Tibial artery (tissue), 4 donors: ENCODE results near the gene VAPB.

Experiments
- DNase-seq, 2 donors: peaks; one replicate each; pipeline ENCODE4 v3.0.0-alpha.2; 2019
- H3K27ac ChIP-seq, 2 donors: fragments of 200-600 bp; sonication (generic) in 1 of 2; 1 replicate in 1 of 2; 2 replicates in 1 of 2; pipeline ENCODE4 v1.5.1; 2018 to 2019; ENCODE audit warnings: mild to moderate bottlenecking in 1 of 2
- H3K27me3 ChIP-seq, 2 donors: fragments of 200-600 bp; sonication (generic) in 1 of 2; one replicate each; pipeline versions ENCODE4 v1.5.1 to v1.6.0; 2016 to 2019
- H3K36me3 ChIP-seq, 3 donors: fragments of 200-600 bp; sonication (generic) in 2 of 3; one replicate each; pipeline ENCODE4 v1.5.1; 2016 to 2019; ENCODE audit warnings: mild to moderate bottlenecking in 2 of 3
- H3K4me1 ChIP-seq, 4 donors: fragments of 200-600 bp; sonication (generic) in 2 of 4; 1 replicate in 3 of 4; 2 replicates in 1 of 4; pipeline ENCODE4 v1.5.1; 2016 to 2019
- H3K4me3 ChIP-seq, 2 donors: fragments of 200-600 bp; sonication (generic) in 1 of 2; 1 replicate in 1 of 2; 2 replicates in 1 of 2; pipeline ENCODE4 v1.5.1; 2018 to 2019; ENCODE audit warnings: mild to moderate bottlenecking in 2 of 2
- H3K9me3 ChIP-seq, 3 donors: fragments of 200-600 bp; sonication (generic) in 1 of 3; one replicate each; pipeline ENCODE4 v1.5.1; 2016 to 2019
- intact Hi-C: fragments of 100-400 bp; cut with DNase I; formaldehyde crosslinking; loops from one replicate; pipeline ENCODE4 v1.15.0; 2023; ENCODE audit warnings: low total_unique reads
- TF ChIP-seq, protein P1 (sequence below), 2 experiments: fragments of 200-600 bp in 1 of 2; fragments of 450-650 bp in 1 of 2; IDR thresholded peaks; one replicate each; pipeline ENCODE4 v1.5.1; 2017 to 2019; ENCODE audit warnings: antibody characterized with exemption in 2 of 2, mild to moderate bottlenecking in 1 of 2, moderate library complexity in 1 of 2

VAPB gene

DNA sequence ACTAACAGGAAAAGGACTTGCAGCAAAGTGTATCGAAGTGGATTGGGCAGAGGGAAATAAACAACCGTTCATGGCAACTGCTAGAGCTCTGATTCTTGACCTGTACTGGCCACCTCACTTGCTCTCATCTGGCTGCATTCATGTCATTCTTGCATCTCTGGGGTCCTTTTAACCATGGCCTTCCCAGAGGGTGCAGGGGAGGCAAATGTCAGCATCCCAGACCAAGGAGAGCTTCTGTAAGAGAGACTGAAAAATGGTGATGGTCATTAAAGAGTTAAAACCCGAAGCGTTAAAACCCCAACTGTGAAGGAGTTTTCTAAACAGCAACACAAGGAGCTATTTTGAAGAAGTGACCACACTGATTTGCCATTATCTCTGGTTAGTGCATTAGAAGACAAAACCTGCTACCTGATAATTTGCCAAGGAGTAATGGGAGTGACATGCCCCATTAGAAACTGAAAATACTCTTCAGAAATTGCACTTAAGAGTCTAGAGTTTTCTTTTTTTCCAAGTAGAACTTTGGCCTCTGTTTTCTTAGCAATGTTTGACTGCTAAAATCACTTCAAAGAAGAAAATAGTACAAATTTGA, 63.7 kb downstream of the VAPB start:
- intact Hi-C loops = no loop called here
- Histone ChIP-seq H3K9me3 (no peaks in the 10 kb centered on the region), H3K4me1 (no peaks in the 10 kb centered on the region), H3K27ac (no peak overlapping the region), H3K4me3 (no peak overlapping the region), H3K36me3 (peaks cover 6 to 24% (median 14%) of the 10 kb centered on the region in 3 donors), H3K27me3 (no peaks in the 10 kb centered on the region)
- DNase-seq = no peak
- TF ChIP-seq, protein P1, sequence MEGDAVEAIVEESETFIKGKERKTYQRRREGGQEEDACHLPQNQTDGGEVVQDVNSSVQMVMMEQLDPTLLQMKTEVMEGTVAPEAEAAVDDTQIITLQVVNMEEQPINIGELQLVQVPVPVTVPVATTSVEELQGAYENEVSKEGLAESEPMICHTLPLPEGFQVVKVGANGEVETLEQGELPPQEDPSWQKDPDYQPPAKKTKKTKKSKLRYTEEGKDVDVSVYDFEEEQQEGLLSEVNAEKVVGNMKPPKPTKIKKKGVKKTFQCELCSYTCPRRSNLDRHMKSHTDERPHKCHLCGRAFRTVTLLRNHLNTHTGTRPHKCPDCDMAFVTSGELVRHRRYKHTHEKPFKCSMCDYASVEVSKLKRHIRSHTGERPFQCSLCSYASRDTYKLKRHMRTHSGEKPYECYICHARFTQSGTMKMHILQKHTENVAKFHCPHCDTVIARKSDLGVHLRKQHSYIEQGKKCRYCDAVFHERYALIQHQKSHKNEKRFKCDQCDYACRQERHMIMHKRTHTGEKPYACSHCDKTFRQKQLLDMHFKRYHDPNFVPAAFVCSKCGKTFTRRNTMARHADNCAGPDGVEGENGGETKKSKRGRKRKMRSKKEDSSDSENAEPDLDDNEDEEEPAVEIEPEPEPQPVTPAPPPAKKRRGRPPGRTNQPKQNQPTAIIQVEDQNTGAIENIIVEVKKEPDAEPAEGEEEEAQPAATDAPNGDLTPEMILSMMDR (IDR thresholded peaks at IDR 0.05) = no peak

DNA sequence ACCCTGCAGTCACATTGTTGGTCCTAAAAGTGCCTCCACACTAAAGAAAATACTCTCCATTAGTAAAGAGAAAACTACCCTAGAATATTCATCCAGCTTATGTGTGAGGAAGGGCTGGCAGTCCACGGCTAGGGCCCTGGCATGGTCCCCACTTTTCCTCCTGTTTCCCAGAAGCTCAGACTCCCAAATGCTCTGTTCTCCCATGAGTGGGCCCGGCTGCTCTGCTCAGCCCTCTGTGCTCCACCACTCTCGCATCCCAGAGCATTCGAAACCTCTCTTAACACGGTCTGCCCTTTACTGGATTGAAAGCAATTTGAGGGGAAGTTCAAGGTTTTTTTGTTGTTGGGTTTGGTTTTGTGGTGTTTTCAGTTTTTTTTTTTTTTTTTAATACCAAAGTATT, 64.4 kb downstream of the VAPB start:
- H3K4me1 ChIP-seq = no peaks in the 10 kb centered on the region
- H3K4me3 ChIP-seq = no peak overlapping the region
- peaks cover 3 to 18% (median 10%) of the 10 kb centered on the region in 3 donors for H3K36me3 ChIP-seq
- no peaks in the 10 kb centered on the region for H3K9me3 ChIP-seq
- TF ChIP-seq, protein P1 (IDR thresholded peaks at IDR 0.05) = no peak
- no peak overlapping the region for H3K27ac ChIP-seq
- intact Hi-C loops = no loop called here
- no peak for DNase-seq
- no peaks in the 10 kb centered on the region for H3K27me3 ChIP-seq

DNA sequence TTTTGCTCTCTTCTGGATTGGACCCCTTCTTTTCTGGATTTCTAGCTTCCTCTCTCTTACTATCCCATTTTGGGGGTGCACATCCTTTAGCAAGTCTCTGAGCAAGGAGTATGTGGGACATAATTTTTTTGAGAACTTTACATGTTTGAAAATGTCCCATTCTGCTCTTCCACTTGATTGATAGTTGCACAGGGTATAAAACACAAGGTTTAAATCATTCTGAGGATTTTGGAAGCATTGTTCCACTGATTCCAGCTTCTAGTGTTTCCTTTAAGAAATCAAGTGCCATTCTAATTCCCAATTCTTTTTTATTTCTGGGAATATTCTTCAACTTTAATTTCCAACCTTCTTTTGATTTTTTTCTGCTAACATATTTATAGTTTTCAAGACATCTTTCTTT, 65.4 kb downstream of the VAPB start:
- Histone ChIP-seq H3K9me3 (no peaks in the 10 kb centered on the region), H3K27me3 (no peaks in the 10 kb centered on the region), H3K36me3 (peaks cover 0 to 11% (median 5%) of the 10 kb centered on the region in 3 donors), H3K27ac (no peak overlapping the region), H3K4me1 (no peaks in the 10 kb centered on the region), H3K4me3 (no peak overlapping the region)
- intact Hi-C loops = no loop called here
- DNase-seq = no peak
- TF ChIP-seq, protein P1 (IDR thresholded peaks at IDR 0.05) = no peak

DNA sequence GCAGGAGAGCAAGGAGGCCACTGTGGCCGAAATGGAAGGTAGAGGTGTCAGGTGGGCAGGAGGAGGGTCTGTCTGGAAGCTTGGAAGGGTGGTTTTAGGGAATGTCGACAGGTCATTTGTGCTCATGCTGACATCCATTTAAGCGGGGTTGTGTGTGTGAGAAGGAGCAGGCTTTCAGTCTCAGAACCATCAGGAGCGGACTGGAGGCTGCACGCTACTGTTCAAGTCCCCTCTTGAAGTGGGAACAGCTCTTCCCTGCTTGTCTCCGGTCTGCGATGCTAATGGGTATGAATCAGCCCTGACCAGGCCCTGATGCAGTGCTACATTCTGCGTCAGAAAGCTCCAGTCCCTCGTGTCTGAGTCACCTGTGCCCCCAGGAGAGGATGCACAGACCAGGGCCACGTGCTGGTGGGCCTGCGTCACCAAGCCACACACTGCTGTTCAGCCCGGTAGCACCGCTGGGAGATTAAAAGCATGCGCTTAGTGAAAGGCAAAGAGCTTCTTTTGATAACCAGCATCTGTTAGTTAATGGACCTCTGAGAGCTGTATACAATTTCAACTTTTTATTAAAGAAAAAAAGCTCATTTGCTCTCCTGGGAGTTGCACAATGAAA, 68.2 kb downstream of the VAPB start:
- no peaks in the 10 kb centered on the region for H3K9me3 ChIP-seq
- H3K27me3 ChIP-seq = no peaks in the 10 kb centered on the region
- no peaks in the 10 kb centered on the region for H3K36me3 ChIP-seq
- H3K4me3 ChIP-seq = no peak overlapping the region
- no peak for DNase-seq
- intact Hi-C loops = no loop called here
- H3K27ac ChIP-seq = no peak overlapping the region
- H3K4me1 ChIP-seq = no peaks in the 10 kb centered on the region
- TF ChIP-seq, protein P1 (IDR thresholded peaks at IDR 0.05) = no peak

DNA sequence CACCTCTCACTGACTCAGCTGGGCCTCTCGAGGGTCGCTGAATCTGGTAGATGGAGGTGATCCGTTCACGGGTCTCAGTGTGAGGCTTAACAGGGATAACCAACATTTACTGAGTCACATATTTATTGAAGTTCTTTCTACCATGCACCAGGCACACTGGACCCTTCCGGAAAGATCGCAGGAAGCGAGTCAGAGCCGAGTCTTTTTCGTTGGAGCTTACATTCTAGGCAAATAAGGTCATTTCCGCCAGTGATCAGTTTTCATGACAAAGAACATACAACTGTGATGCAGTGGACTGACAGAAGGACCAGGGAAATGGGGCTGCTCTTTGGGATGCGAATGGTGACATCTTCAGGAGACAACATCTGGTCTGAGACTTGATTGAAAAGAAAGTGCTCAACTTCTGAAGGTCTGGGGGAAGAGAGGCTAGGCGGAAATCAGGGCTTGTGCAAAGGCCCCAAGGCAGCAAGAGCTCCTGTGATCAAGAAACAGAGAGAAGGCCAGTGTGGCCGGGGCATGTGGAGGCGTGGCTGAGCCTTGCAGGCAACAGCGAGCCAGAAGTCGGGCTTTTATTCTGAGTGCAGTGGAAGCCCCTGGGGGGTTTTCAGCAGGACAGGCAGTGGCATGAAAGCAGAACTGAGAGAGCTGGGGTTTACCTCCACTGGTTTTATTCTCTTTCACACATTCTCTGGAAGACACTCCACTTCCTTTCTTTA, 69.5 kb downstream of the VAPB start:
- H3K27me3 ChIP-seq = no peaks in the 10 kb centered on the region
- H3K27ac ChIP-seq = no peak overlapping the region
- TF ChIP-seq, protein P1 (IDR thresholded peaks at IDR 0.05) = no peak
- H3K4me1 ChIP-seq = no peaks in the 10 kb centered on the region
- no peaks in the 10 kb centered on the region for H3K36me3 ChIP-seq
- H3K4me3 ChIP-seq = no peak overlapping the region
- DNase-seq = no peak
- no peaks in the 10 kb centered on the region for H3K9me3 ChIP-seq
- intact Hi-C loops = no loop called here
